Smooth muscle cell of the brain vasculature (primary cell): ENCODE results near the gene VPS35L.

Experiments used
- DNase-seq: peaks from one replicate; pipeline ENCODE4 v3.0.0-alpha.2; 2012; ENCODE audit warnings: low read depth, low spot score

VPS35L gene

GRCh38 chr16:19694989-19695388, 139.5 kb downstream of the VPS35L start:
- DNase-seq: no peak

GRCh38 chr16:19696328-19696727, 140.8 kb downstream of the VPS35L start:
- DNase-seq: peak; percentile 65

GRCh38 chr16:19696961-19697360, 141.5 kb downstream of the VPS35L start:
- no peak for DNase-seq

- no peak for DNase-seq
Measured at GRCh38 chr16:19697756-19698318, 142.3 kb downstream of the VPS35L start.

GRCh38 chr16:19698480-19699465, 143.3 kb downstream of the VPS35L start:
- no peak for DNase-seq

GRCh38 chr16:19699472-19699871, 144.0 kb downstream of the VPS35L start:
- no peak for DNase-seq

- no peak for DNase-seq
Measured at GRCh38 chr16:19700319-19700781, 144.8 kb downstream of the VPS35L start.

GRCh38 chr16:19701091-19701490, 145.6 kb downstream of the VPS35L start:
- no peak for DNase-seq

- DNase-seq: no peak
Measured at GRCh38 chr16:19703172-19703889, 147.8 kb downstream of the VPS35L start.

- DNase-seq: no peak
Measured at GRCh38 chr16:19704321-19705145, 149.0 kb downstream of the VPS35L start.

- DNase-seq: no peak
Measured at GRCh38 chr16:19705146-19705501, 149.6 kb downstream of the VPS35L start.

- no peak for DNase-seq
Measured at GRCh38 chr16:19705843-19706242, 150.3 kb downstream of the VPS35L start.

- no peak for DNase-seq
Measured at GRCh38 chr16:19706846-19707245, 151.3 kb downstream of the VPS35L start.

GRCh38 chr16:19707569-19708295, 152.2 kb downstream of the VPS35L start:
- no peak for DNase-seq

- no peak for DNase-seq
Measured at GRCh38 chr16:19708296-19709205, 153.0 kb downstream of the VPS35L start.

- DNase-seq: no peak
Measured at GRCh38 chr16:19709381-19710136, 154.1 kb downstream of the VPS35L start.

- no peak for DNase-seq
Measured at GRCh38 chr16:19710191-19710908, 154.8 kb downstream of the VPS35L start.

GRCh38 chr16:19710991-19711545, 155.6 kb downstream of the VPS35L start:
- no peak for DNase-seq
